ENCODE data around the gene ATG16L2. TPM values are rescaled to one million over a fixed set of nuclear protein-coding genes. Genes with fewer than 3 reads are reported as not detected.

The ATG16L2 gene
- polyA plus RNA-seq, 1 donor from 2014 or later: 9.4 TPM

DNA sequence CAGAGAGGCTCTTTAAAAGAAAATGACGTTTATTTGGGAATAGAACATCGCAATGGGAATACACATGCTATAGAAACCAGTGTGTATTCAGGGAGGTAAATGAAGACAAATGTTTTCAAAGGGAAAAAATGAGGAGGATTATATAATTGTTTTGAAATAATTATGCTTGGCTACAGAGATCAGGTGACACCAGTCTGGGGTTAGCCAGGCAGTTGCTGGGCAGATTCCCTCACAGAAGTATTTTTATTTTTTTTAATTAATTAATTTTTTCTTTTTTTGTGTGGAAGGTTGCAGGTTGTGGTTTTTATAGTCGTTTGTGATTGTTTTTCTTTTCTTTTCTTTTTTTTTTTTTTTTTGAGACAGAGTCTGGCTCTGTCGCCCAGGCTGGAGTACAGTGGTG lies 14.8 kb upstream of the ATG16L2 start:
- H3K36me3 ChIP-seq (ENCODE audit: insufficient read depth, low read length): no peaks in the 10 kb centered on the region
- H3K9me2 ChIP-seq (ENCODE audit: insufficient read depth, low read length): no peaks in the 10 kb centered on the region
- H2AFZ ChIP-seq (ENCODE audit: low read depth, low read length): no peak overlapping the region
- H3K9me3 ChIP-seq (ENCODE audit: low read length): no peaks in the 10 kb centered on the region
- no peaks in the 10 kb centered on the region for H3K79me2 ChIP-seq (replicated peaks; ENCODE audit: insufficient read depth, low read length)
- H3F3A ChIP-seq (ENCODE audit: insufficient read depth, low read length, poor library complexity, severe bottlenecking): no peaks in the 10 kb centered on the region
- no peaks in the 10 kb centered on the region for H4K20me1 ChIP-seq (ENCODE audit: insufficient read depth)
- H3K4me3 ChIP-seq (ENCODE audit: low read length): no peak overlapping the region
- H3K27me3 ChIP-seq (ENCODE audit: insufficient read depth, low read depth, low read length): no peaks in the 10 kb centered on the region
- no peak overlapping the region for H3K4me2 ChIP-seq (ENCODE audit: low read length)
- no peak for TF ChIP-seq MXI1 (conservative IDR thresholded peaks at IDR 0.05; ENCODE audit: poor library complexity, severe bottlenecking)
- TF ChIP-seq, protein P1, sequence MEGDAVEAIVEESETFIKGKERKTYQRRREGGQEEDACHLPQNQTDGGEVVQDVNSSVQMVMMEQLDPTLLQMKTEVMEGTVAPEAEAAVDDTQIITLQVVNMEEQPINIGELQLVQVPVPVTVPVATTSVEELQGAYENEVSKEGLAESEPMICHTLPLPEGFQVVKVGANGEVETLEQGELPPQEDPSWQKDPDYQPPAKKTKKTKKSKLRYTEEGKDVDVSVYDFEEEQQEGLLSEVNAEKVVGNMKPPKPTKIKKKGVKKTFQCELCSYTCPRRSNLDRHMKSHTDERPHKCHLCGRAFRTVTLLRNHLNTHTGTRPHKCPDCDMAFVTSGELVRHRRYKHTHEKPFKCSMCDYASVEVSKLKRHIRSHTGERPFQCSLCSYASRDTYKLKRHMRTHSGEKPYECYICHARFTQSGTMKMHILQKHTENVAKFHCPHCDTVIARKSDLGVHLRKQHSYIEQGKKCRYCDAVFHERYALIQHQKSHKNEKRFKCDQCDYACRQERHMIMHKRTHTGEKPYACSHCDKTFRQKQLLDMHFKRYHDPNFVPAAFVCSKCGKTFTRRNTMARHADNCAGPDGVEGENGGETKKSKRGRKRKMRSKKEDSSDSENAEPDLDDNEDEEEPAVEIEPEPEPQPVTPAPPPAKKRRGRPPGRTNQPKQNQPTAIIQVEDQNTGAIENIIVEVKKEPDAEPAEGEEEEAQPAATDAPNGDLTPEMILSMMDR (IDR thresholded peaks at IDR 0.05; ENCODE audit: poor library complexity, severe bottlenecking): no peak
- TF ChIP-seq TAF1 (IDR thresholded peaks at IDR 0.05; ENCODE audit: low read depth): no peak
- no peak for TF ChIP-seq POLR2AphosphoS5 (IDR thresholded peaks at IDR 0.05)
- TF ChIP-seq EP300 (conservative IDR thresholded peaks at IDR 0.05; ENCODE audit: poor library complexity, severe bottlenecking): no peak
- no peak for TF ChIP-seq SMC3 (conservative IDR thresholded peaks at IDR 0.05; ENCODE audit: poor library complexity)
- H3K9ac ChIP-seq (ENCODE audit: low read length): no peak overlapping the region
- no peak overlapping the region for H3K27ac ChIP-seq (ENCODE audit: low read length)

DNA sequence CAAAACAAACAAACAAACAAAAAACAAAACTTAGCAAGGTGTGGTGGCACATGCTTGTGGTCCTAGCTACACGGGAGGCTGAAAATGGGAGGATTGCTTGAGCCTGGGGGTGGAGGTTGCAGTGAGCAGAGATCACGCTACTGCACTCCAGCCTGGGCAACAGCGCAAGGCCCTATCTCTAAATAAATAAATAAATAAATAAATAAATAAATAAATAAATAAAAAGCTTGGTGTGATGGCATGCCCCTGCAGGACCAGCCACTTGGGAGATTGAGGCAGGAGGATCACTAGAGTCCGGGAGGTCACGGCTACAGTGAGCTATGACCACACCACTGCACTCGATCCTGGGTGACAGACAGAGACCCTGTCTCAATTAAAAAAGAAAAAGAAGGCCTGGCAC lies 11.4 kb upstream of the ATG16L2 start:
- no peaks in the 10 kb centered on the region for H3K9me2 ChIP-seq (ENCODE audit: insufficient read depth, low read length)
- no peak for TF ChIP-seq REST (IDR thresholded peaks at IDR 0.05; ENCODE audit: borderline replicate concordance)
- no peak for TF ChIP-seq EZH2 (IDR thresholded peaks at IDR 0.05; ENCODE audit: borderline replicate concordance, insufficient read depth, low read length, poor library complexity, severe bottlenecking)
- TF ChIP-seq MXI1 (conservative IDR thresholded peaks at IDR 0.05; ENCODE audit: poor library complexity, severe bottlenecking): no peak
- TF ChIP-seq, protein P1 (IDR thresholded peaks at IDR 0.05; ENCODE audit: poor library complexity, severe bottlenecking): no peak
- no peak for TF ChIP-seq TAF1 (IDR thresholded peaks at IDR 0.05; ENCODE audit: low read depth)
- no peak for TF ChIP-seq RAD21 (conservative IDR thresholded peaks at IDR 0.05)
- no peak for TF ChIP-seq POLR2AphosphoS5 (IDR thresholded peaks at IDR 0.05)
- no peak for TF ChIP-seq EP300 (conservative IDR thresholded peaks at IDR 0.05; ENCODE audit: poor library complexity, severe bottlenecking)
- TF ChIP-seq SMC3 (conservative IDR thresholded peaks at IDR 0.05; ENCODE audit: poor library complexity): no peak

More for the DNA sequence above, 11.4 kb upstream of the ATG16L2 start:
- H3K4me2 ChIP-seq (ENCODE audit: low read length): no peak overlapping the region
- no peaks in the 10 kb centered on the region for H4K20me1 ChIP-seq (ENCODE audit: insufficient read depth)
- no peaks in the 10 kb centered on the region for H3F3A ChIP-seq (ENCODE audit: insufficient read depth, low read length, poor library complexity, severe bottlenecking)
- no peaks in the 10 kb centered on the region for H3K9me3 ChIP-seq (ENCODE audit: low read length)
- no peaks in the 10 kb centered on the region for H3K79me2 ChIP-seq (replicated peaks; ENCODE audit: insufficient read depth, low read length)
- no peak overlapping the region for H2AFZ ChIP-seq (ENCODE audit: low read depth, low read length)
- H3K9ac ChIP-seq (ENCODE audit: low read length): no peak overlapping the region
- no peak overlapping the region for H3K4me3 ChIP-seq (ENCODE audit: low read length)
- no peak overlapping the region for H3K27ac ChIP-seq (ENCODE audit: low read length)
- no peaks in the 10 kb centered on the region for H3K36me3 ChIP-seq (ENCODE audit: insufficient read depth, low read length)
- H3K27me3 ChIP-seq (ENCODE audit: insufficient read depth, low read depth, low read length): no peaks in the 10 kb centered on the region
